SK-N-SH (cell line): Measurements from ENCODE around the gene FIGNL2. TPM values are rescaled to one million over a fixed set of nuclear protein-coding genes. Genes with fewer than 3 reads are reported as not detected.
A peak's percentile ranks its signal among the peaks of the same experiment; 100 is the strongest.

Experiments used
- CTCF ChIA-PET: fragments of 300-600, 350-600 bp; formaldehyde crosslinking; extraction: SDS; loops from one replicate; lab custom pipeline; 2021; lab: Yijun Ruan, JAX
- POLR2A ChIA-PET: fragments of 350-600 bp; sonication (Branson Sonifier 250); formaldehyde crosslinking; extraction: SDS; loops from one replicate; lab custom pipeline; 2020; ENCODE audit warnings: antibody characterized with exemption, inconsistent platforms; lab: Yijun Ruan, JAX
- DNase-seq: peaks from one replicate; pipeline ENCODE4 v3.0.0; 2012
- H2AFZ ChIP-seq: fragments of 200-600 bp; sonication (generic); 2 replicates; pipeline ENCODE4 v1.8.1; 2016; ENCODE audit warnings: antibody characterized with exemption, mild to moderate bottlenecking, low read depth
- H3F3A ChIP-seq: fragments of 200-600 bp; sonication (generic); replicated peaks from 2 replicates; pipeline ENCODE3; 2016; ENCODE audit warnings: antibody characterized with exemption, mild to moderate bottlenecking; ENCODE audit not compliant: insufficient read depth
- H3K27ac ChIP-seq, 2 experiments: fragments of 200-500 bp in 1 of 2; fragments of 200-600 bp in 1 of 2; sonication (Bioruptor generic) in 1 of 2; sonication (generic), shearing (Covaris generic) in 1 of 2; 2 replicates each; pipeline versions ENCODE4 v1.5.1 to v1.6.1; 2014 to 2016; ENCODE audit warnings: low read depth in 2 of 2, inconsistent platforms in 1 of 2, low read length in 1 of 2, mild to moderate bottlenecking in 1 of 2, mixed read lengths in 1 of 2
- H3K27me3 ChIP-seq: fragments of 200-600 bp; sonication (generic), shearing (Covaris generic); 2 replicates; pipeline ENCODE4 v1.6.1; 2016; ENCODE audit warnings: mixed run types; ENCODE audit not compliant: insufficient read depth
- H3K36me3 ChIP-seq, 2 experiments: fragments of 200-500 bp in 1 of 2; fragments of 200-600 bp in 1 of 2; sonication (Bioruptor generic) in 1 of 2; sonication (generic) in 1 of 2; replicated peaks in 1 of 2; 2 replicates each; pipeline versions ENCODE3 to v1.5.1; 2014 to 2016; ENCODE audit warnings: low read length in 1 of 2, mild to moderate bottlenecking in 1 of 2; ENCODE audit not compliant: insufficient read depth in 2 of 2, control insufficient read depth in 1 of 2
- H3K4me1 ChIP-seq, 2 experiments: fragments of 200-500 bp in 1 of 2; fragments of 200-600 bp in 1 of 2; sonication (Bioruptor generic) in 1 of 2; sonication (generic), shearing (Covaris generic) in 1 of 2; 2 replicates each; pipeline versions ENCODE4 v1.5.1 to v1.6.1; 2014 to 2016; ENCODE audit warnings: low read depth in 1 of 2, low read length in 1 of 2, mixed run types in 1 of 2; ENCODE audit not compliant: insufficient read depth in 2 of 2, control insufficient read depth in 1 of 2
- H3K4me2 ChIP-seq: fragments of 200-600 bp; sonication (generic), shearing (Covaris generic); 2 replicates; pipeline ENCODE4 v1.6.1; 2017; ENCODE audit warnings: mixed run types
- H3K4me3 ChIP-seq, 2 experiments: fragments of 200-500 bp in 1 of 2; fragments of 200-600 bp in 1 of 2; sonication (Bioruptor generic) in 1 of 2; sonication (generic), shearing (Covaris generic) in 1 of 2; 2 replicates each; pipeline versions ENCODE4 v1.5.1 to v1.8.1; 2014 to 2016; ENCODE audit warnings: low read depth in 2 of 2, inconsistent platforms in 1 of 2, low read length in 1 of 2, mild to moderate bottlenecking in 1 of 2, mixed read lengths in 1 of 2, moderate library complexity in 1 of 2
- H3K79me2 ChIP-seq: fragments of 200-600 bp; sonication (generic); 2 replicates; pipeline ENCODE4 v1.8.1; 2017; ENCODE audit warnings: mild to moderate bottlenecking; ENCODE audit not compliant: insufficient read depth
- H3K9ac ChIP-seq: fragments of 200-600 bp; sonication (generic); 2 replicates; pipeline ENCODE4 v1.6.1; 2017; ENCODE audit warnings: mixed run types
- H3K9me2 ChIP-seq: fragments of 200-600 bp; sonication (generic); 2 replicates; pipeline ENCODE4 v1.6.1; 2017; ENCODE audit warnings: mixed run types
- H3K9me3 ChIP-seq: fragments of 200-600 bp; sonication (generic); 2 replicates; pipeline ENCODE4 v1.6.1; 2017; ENCODE audit warnings: mixed run types, mild to moderate bottlenecking, moderate library complexity
- H4K20me1 ChIP-seq: fragments of 200-600 bp; sonication (generic); 2 replicates; pipeline ENCODE4 v1.6.1; 2017; ENCODE audit warnings: mild to moderate bottlenecking, mixed run types; ENCODE audit not compliant: insufficient read depth
- CHD2 ChIP-seq: fragments of 150-350 bp; IDR thresholded peaks from 2 replicates; pipeline ENCODE4 v1.6.1; 2018; ENCODE audit warnings: low read length; ENCODE audit not compliant: partially characterized antibody
- ELF1 ChIP-seq: IDR thresholded peaks from 2 replicates; pipeline ENCODE4 v1.4.0; 2012
- EP300 ChIP-seq, 2 experiments: IDR thresholded peaks; 2 replicates each; pipeline versions ENCODE4 v1.4.0 to v1.6.1; 2012; ENCODE audit warnings: borderline replicate concordance in 1 of 2, low read depth in 1 of 2, low read length in 1 of 2
- FOSL2 ChIP-seq: IDR thresholded peaks from 2 replicates; pipeline ENCODE4 v1.4.0; 2012; ENCODE audit warnings: low read depth, mild to moderate bottlenecking, moderate library complexity, borderline replicate concordance
- GABPA ChIP-seq: IDR thresholded peaks from 2 replicates; pipeline ENCODE4 v1.4.0; 2012; ENCODE audit warnings: low read depth, mild to moderate bottlenecking
- GATA2 ChIP-seq: sonication (generic); formaldehyde crosslinking; IDR thresholded peaks from 2 replicates; pipeline ENCODE4 v1.5.0; 2020; ENCODE audit warnings: mild to moderate bottlenecking, missing genetic modification reagents
- MXI1 ChIP-seq: IDR thresholded peaks from 2 replicates; pipeline ENCODE4 v1.6.1; 2012; ENCODE audit warnings: mild to moderate bottlenecking, low read depth, low read length, improper control_type of control experiment
- NFIC ChIP-seq: IDR thresholded peaks from 2 replicates; pipeline ENCODE4 v1.4.0; 2012; ENCODE audit warnings: borderline replicate concordance
- SIN3A ChIP-seq: IDR thresholded peaks from 2 replicates; pipeline ENCODE4 v1.6.1; 2012; ENCODE audit warnings: low read depth, mild to moderate bottlenecking, low read length, moderate library complexity, borderline replicate concordance
- SMC3 ChIP-seq: IDR thresholded peaks from 2 replicates; pipeline ENCODE4 v1.6.1; 2012; ENCODE audit warnings: low read depth, low read length, improper control_type of control experiment
- TAF1 ChIP-seq: IDR thresholded peaks from 2 replicates; pipeline ENCODE4 v1.6.1; 2012; ENCODE audit warnings: low read depth, mild to moderate bottlenecking, low read length, moderate library complexity, borderline replicate concordance
- TEAD4 ChIP-seq: IDR thresholded peaks from 2 replicates; pipeline ENCODE4 v1.4.0; 2012; ENCODE audit warnings: mild to moderate bottlenecking, borderline replicate concordance; ENCODE audit not compliant: insufficient read depth
- YY1 ChIP-seq: IDR thresholded peaks from 2 replicates; pipeline ENCODE4 v1.4.0; 2012; ENCODE audit warnings: low read depth, mild to moderate bottlenecking
- WGBS: methylation state at CpG from one replicate; pipeline ENCODE4 v1.1.6; 2017; ENCODE audit warnings: low lambda C conversion rate; 5-methylcytosine and 5-hydroxymethylcytosine counted together
- polyA plus RNA-seq, 3 experiments: library from polyadenylated mRNA; depleted of rRNA; stranded (reverse); fragments of >200 nt; gene quantifications; 2 replicates each; pipeline ENCODE4 v1.2.3, GENCODE V29; 2012
- TF ChIP-seq, protein P1 (sequence below): IDR thresholded peaks from 2 replicates; pipeline ENCODE4; 2012
- TF ChIP-seq, protein P2 (sequence below): fragments of 150-350 bp; IDR thresholded peaks from 2 replicates; pipeline ENCODE4 v1.6.1; 2017; ENCODE audit warnings: antibody characterized with exemption, low read length, low read depth, borderline replicate concordance
- TF ChIP-seq, protein P3 (sequence below): IDR thresholded peaks from 2 replicates; pipeline ENCODE4 v1.6.1; 2012; ENCODE audit warnings: mild to moderate bottlenecking, low read depth, low read length, moderate library complexity

Gene FIGNL2
- polyA plus RNA-seq, 1 of the 3 experiments (the other 2 are of a cell fraction) = 0.05 TPM

DNA sequence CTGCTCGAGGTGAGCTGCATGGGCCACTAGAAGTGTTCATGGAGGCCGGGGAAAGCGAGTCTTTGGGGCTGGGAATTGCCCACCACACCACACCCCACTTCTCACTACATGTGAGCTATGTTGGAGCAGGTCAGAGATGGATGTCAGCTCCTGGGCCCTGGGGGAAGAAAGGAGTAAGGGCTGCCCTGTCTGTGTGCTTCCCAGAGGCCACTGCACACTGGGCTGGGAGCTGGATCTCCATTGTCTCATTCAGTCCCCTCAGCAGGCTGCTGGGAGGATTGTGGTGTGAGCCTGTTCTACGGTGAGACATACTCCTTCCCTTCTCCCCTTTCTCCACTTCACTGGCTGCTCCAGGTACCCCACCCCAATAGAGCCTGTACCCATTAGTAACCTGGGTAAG, 10.5 kb downstream of the FIGNL2 start:
- H3K79me2 ChIP-seq = no peaks in the 10 kb centered on the region
- no peak overlapping the region for H3K9ac ChIP-seq
- TF ChIP-seq SMC3 (no peak), FOSL2 (no peak), MXI1 (no peak), TAF1 (no peak), GABPA (no peak)
- TF ChIP-seq, protein P1, sequence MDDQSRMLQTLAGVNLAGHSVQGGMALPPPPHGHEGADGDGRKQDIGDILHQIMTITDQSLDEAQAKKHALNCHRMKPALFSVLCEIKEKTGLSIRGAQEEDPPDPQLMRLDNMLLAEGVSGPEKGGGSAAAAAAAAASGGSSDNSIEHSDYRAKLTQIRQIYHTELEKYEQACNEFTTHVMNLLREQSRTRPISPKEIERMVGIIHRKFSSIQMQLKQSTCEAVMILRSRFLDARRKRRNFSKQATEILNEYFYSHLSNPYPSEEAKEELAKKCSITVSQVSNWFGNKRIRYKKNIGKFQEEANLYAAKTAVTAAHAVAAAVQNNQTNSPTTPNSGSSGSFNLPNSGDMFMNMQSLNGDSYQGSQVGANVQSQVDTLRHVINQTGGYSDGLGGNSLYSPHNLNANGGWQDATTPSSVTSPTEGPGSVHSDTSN = no peak
- peaks cover 0 to 45% of the 10 kb centered on the region in 2 experiments; a peak in 1 of 4 replicates for H3K4me1 ChIP-seq
- DNase-seq = no peak
- H3K9me3 ChIP-seq = no peaks in the 10 kb centered on the region
- no peaks in the 10 kb centered on the region for H3K9me2 ChIP-seq
- CTCF ChIA-PET = interaction anchor here (1.2 to 4.8 kb wide), 7 partner anchors 8 to 134 kb away, joined by 3 to 25 read pairs (median 6); a partner anchor contains a TSS
- H3K27ac ChIP-seq = no peak overlapping the region; a peak in 1 of 4 replicates
- POLR2A ChIA-PET = no interaction called here
- peaks cover 8% of the 10 kb centered on the region; the same call in 1 of the 2 replicates for H3K27me3 ChIP-seq
- no peaks in the 10 kb centered on the region for H4K20me1 ChIP-seq
- WGBS = 49% methylated on average over 4 of the region's 4 CpGs
- H3K4me3 ChIP-seq = no peak overlapping the region
- no peak overlapping the region for H2AFZ ChIP-seq
- no peak overlapping the region for H3K4me2 ChIP-seq
- no peaks in the 10 kb centered on the region for H3K36me3 ChIP-seq
- H3F3A ChIP-seq = no peaks in the 10 kb centered on the region

DNA sequence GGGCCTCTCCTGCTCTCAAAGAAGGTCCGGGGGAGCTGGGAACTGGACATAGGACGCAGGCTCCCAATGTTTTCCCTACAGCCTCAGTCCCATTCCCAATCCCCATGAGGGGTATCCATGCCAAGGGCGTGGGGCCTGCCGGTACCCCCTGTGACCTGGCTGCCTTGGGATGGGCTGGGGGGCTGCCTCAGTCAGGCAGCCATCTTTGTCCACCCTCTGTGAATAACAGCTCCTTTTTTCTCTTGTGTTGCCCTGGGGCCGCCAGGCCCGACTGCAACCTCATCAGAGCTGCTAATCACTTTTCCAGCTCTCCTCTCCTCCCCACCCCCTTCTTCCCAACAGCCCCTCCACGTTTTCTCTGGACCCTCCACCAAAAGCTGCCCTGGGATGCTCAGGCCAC, 11.2 kb downstream of the FIGNL2 start:
- Histone ChIP-seq H3F3A (no peaks in the 10 kb centered on the region), H3K36me3 (no peaks in the 10 kb centered on the region), H3K27ac (no peak overlapping the region; a peak in 1 of 4 replicates), H3K4me2 (no peak overlapping the region), H3K4me1 (peaks cover 0 to 45% of the 10 kb centered on the region in 2 experiments; a peak in 1 of 4 replicates), H3K27me3 (peaks cover 4% of the 10 kb centered on the region; the same call in 1 of the 2 replicates), H3K9me3 (no peaks in the 10 kb centered on the region), H3K9ac (no peak overlapping the region), H2AFZ (no peak overlapping the region), H4K20me1 (no peaks in the 10 kb centered on the region), H3K4me3 (no peak overlapping the region), H3K79me2 (no peaks in the 10 kb centered on the region), H3K9me2 (no peaks in the 10 kb centered on the region)
- POLR2A ChIA-PET = interaction anchor here (1.1 kb wide), 1 partner anchor 17 kb away, joined by 5 read pairs; no protein-coding TSS in a partner anchor
- DNase-seq = peak; percentile 54
- CTCF ChIA-PET = interaction anchor here (1.0 to 4.8 kb wide), 7 partner anchors 8 to 416 kb away, joined by 3 to 25 read pairs (median 5); a partner anchor contains a TSS
- WGBS = 68% methylated on average over 5 of the region's 7 CpGs
- TF ChIP-seq NFIC = no peak
- TF ChIP-seq GABPA = no peak
- no peak for TF ChIP-seq CHD2
- TF ChIP-seq, protein P2, sequence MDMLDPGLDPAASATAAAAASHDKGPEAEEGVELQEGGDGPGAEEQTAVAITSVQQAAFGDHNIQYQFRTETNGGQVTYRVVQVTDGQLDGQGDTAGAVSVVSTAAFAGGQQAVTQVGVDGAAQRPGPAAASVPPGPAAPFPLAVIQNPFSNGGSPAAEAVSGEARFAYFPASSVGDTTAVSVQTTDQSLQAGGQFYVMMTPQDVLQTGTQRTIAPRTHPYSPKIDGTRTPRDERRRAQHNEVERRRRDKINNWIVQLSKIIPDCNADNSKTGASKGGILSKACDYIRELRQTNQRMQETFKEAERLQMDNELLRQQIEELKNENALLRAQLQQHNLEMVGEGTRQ = no peak
- no peak for TF ChIP-seq FOSL2
- no peak for TF ChIP-seq TEAD4
- no peak for TF ChIP-seq EP300 (IDR thresholded peaks at IDR 0.05; ENCODE audit: borderline replicate concordance in 1 of 2, low read depth in 1 of 2, low read length in 1 of 2)
- no peak for TF ChIP-seq SIN3A
- no peak for TF ChIP-seq GATA2 (CRISPR knock-in tag)
- TF ChIP-seq ELF1 = no peak
- TF ChIP-seq, protein P3, sequence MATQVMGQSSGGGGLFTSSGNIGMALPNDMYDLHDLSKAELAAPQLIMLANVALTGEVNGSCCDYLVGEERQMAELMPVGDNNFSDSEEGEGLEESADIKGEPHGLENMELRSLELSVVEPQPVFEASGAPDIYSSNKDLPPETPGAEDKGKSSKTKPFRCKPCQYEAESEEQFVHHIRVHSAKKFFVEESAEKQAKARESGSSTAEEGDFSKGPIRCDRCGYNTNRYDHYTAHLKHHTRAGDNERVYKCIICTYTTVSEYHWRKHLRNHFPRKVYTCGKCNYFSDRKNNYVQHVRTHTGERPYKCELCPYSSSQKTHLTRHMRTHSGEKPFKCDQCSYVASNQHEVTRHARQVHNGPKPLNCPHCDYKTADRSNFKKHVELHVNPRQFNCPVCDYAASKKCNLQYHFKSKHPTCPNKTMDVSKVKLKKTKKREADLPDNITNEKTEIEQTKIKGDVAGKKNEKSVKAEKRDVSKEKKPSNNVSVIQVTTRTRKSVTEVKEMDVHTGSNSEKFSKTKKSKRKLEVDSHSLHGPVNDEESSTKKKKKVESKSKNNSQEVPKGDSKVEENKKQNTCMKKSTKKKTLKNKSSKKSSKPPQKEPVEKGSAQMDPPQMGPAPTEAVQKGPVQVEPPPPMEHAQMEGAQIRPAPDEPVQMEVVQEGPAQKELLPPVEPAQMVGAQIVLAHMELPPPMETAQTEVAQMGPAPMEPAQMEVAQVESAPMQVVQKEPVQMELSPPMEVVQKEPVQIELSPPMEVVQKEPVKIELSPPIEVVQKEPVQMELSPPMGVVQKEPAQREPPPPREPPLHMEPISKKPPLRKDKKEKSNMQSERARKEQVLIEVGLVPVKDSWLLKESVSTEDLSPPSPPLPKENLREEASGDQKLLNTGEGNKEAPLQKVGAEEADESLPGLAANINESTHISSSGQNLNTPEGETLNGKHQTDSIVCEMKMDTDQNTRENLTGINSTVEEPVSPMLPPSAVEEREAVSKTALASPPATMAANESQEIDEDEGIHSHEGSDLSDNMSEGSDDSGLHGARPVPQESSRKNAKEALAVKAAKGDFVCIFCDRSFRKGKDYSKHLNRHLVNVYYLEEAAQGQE = no peak
- TF ChIP-seq SMC3 = no peak
- no peak for TF ChIP-seq YY1
